GM19452 (cell line): ENCODE results near the gene GABRB1.

Experiments
- ATAC-seq: cut with Tn5 transposase; IDR thresholded peaks from one replicate; pipeline ENCODE4 v1.9.1; 2021; ENCODE audit not compliant: unreplicated experiment

The GABRB1 gene

GRCh38 chr4:47045261-47045660 lies 13.9 kb downstream of the GABRB1 start:
- no peak for ATAC-seq

GRCh38 chr4:47049347-47049746 lies 18.0 kb downstream of the GABRB1 start:
- no peak for ATAC-seq

- no peak for ATAC-seq
Observed at GRCh38 chr4:47050761-47051725, 19.7 kb downstream of the GABRB1 start.

GRCh38 chr4:47053485-47053884 lies 22.1 kb downstream of the GABRB1 start:
- ATAC-seq = no peak

GRCh38 chr4:47054130-47054529 lies 22.8 kb downstream of the GABRB1 start:
- ATAC-seq = no peak

- no peak for ATAC-seq
Observed at GRCh38 chr4:47057991-47058390, 26.6 kb downstream of the GABRB1 start.

GRCh38 chr4:47060561-47060960 lies 29.2 kb downstream of the GABRB1 start:
- ATAC-seq = no peak

GRCh38 chr4:47061435-47061834 lies 30.1 kb downstream of the GABRB1 start:
- no peak for ATAC-seq

- no peak for ATAC-seq
Observed at GRCh38 chr4:47065051-47065481, 33.7 kb downstream of the GABRB1 start.

GRCh38 chr4:47068986-47069385 lies 37.6 kb downstream of the GABRB1 start:
- ATAC-seq = no peak

- ATAC-seq = no peak
Observed at GRCh38 chr4:47071901-47072341, 40.6 kb downstream of the GABRB1 start.

- ATAC-seq = no peak
Observed at GRCh38 chr4:47073647-47074046, 42.3 kb downstream of the GABRB1 start.

- no peak for ATAC-seq
Observed at GRCh38 chr4:47074816-47075215, 43.4 kb downstream of the GABRB1 start.

- ATAC-seq = no peak
Observed at GRCh38 chr4:47075262-47075661, 43.9 kb downstream of the GABRB1 start.

- no peak for ATAC-seq
Observed at GRCh38 chr4:47075919-47076318, 44.6 kb downstream of the GABRB1 start.

- ATAC-seq = no peak
Observed at GRCh38 chr4:47084111-47084510, 52.7 kb downstream of the GABRB1 start.

- no peak for ATAC-seq
Observed at GRCh38 chr4:47084795-47085194, 53.4 kb downstream of the GABRB1 start.

GRCh38 chr4:47088298-47088697 lies 56.9 kb downstream of the GABRB1 start:
- ATAC-seq = no peak

GRCh38 chr4:47095884-47096283 lies 64.5 kb downstream of the GABRB1 start:
- ATAC-seq = no peak

GRCh38 chr4:47101453-47101852 lies 70.1 kb downstream of the GABRB1 start:
- ATAC-seq = no peak

- no peak for ATAC-seq
Observed at GRCh38 chr4:47104986-47105385, 73.6 kb downstream of the GABRB1 start.

GRCh38 chr4:47106561-47106960 lies 75.2 kb downstream of the GABRB1 start:
- no peak for ATAC-seq

GRCh38 chr4:47109379-47109778 lies 78.0 kb downstream of the GABRB1 start:
- no peak for ATAC-seq
